Body of pancreas (tissue), 4 donors: ENCODE measurements around the gene LRFN2.

ENCODE experiments used
- POLR2A ChIP-seq, 3 donors: fragments of 450-650 bp; IDR thresholded peaks; one replicate each; pipeline ENCODE4 v1.6.1; 2016; ENCODE audit warnings: antibody characterized with exemption in 3 of 3, mild to moderate bottlenecking in 2 of 3
- TF ChIP-seq, protein P1 (sequence below), 7 experiments: fragments of 450-650 bp in 4 of 7; fragments of 200-600 bp in 3 of 7; sonication (generic) in 3 of 7; IDR thresholded peaks; one replicate each; pipeline ENCODE4 v1.5.1; 2016 to 2019; ENCODE audit warnings: antibody characterized with exemption in 7 of 7

DNA sequence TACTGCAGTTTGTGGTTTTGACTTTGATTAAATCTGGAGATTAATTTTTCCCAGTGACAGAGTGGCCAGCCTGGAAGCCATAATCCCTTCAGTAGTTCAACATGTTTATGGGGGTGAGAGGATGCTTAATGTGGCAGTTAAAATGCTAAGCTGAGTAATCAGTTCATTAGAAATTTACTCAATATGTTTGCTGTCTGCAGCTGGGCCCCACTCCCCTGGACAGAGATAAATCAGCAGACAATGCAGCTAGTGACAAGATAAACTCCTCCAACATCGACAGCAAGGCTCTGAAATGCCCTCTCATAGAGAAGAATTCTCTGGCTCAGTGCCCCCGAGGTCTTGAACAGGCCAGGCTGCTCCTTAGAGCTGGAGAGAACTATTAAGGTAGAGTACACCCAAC, 101.9 kb downstream of the LRFN2 start:
- TF ChIP-seq, protein P1, sequence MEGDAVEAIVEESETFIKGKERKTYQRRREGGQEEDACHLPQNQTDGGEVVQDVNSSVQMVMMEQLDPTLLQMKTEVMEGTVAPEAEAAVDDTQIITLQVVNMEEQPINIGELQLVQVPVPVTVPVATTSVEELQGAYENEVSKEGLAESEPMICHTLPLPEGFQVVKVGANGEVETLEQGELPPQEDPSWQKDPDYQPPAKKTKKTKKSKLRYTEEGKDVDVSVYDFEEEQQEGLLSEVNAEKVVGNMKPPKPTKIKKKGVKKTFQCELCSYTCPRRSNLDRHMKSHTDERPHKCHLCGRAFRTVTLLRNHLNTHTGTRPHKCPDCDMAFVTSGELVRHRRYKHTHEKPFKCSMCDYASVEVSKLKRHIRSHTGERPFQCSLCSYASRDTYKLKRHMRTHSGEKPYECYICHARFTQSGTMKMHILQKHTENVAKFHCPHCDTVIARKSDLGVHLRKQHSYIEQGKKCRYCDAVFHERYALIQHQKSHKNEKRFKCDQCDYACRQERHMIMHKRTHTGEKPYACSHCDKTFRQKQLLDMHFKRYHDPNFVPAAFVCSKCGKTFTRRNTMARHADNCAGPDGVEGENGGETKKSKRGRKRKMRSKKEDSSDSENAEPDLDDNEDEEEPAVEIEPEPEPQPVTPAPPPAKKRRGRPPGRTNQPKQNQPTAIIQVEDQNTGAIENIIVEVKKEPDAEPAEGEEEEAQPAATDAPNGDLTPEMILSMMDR (IDR thresholded peaks at IDR 0.05), result no peak
- TF ChIP-seq POLR2A (IDR thresholded peaks at IDR 0.05), result no peak
